ENCODE measurements around the gene PUDP.
"Not testable (repeated sequence)": the region's sequence is repeated elsewhere in the genome, so short reads cannot be mapped to it uniquely, and the experiment has no call there.

The PUDP gene

GRCh38 chrX:7019555-7019954, 128.4 kb downstream of the PUDP start:
- Histone ChIP-seq H3K27me3 (ENCODE audit: insufficient read depth, low read length) (no peaks in the 10 kb centered on the region), H3K27ac (ENCODE audit: low read length) (no peak overlapping the region), H3K4me1 (ENCODE audit: insufficient read depth, low read length) (no peaks in the 10 kb centered on the region), H3K9me3 (ENCODE audit: insufficient read depth, low read depth, low read length) (no peaks in the 10 kb centered on the region), H3K9ac (ENCODE audit: low read depth, low read length) (no peak overlapping the region), H3K4me3 (ENCODE audit: low read length) (no peak overlapping the region), H3K36me3 (ENCODE audit: insufficient read depth, low read depth, low read length) (no peaks in the 10 kb centered on the region)

GRCh38 chrX:7012262-7012834, 135.6 kb downstream of the PUDP start:
- not testable (repeated sequence) for H3K36me3 ChIP-seq (ENCODE audit: insufficient read depth, low read depth, low read length); H3K27me3 ChIP-seq (ENCODE audit: insufficient read depth, low read length); H3K9me3 ChIP-seq (ENCODE audit: insufficient read depth, low read depth, low read length); H3K4me3 ChIP-seq (ENCODE audit: low read length); H3K9ac ChIP-seq (ENCODE audit: low read depth, low read length); H3K4me1 ChIP-seq (ENCODE audit: insufficient read depth, low read length); H3K27ac ChIP-seq (ENCODE audit: low read length)

- not testable (repeated sequence) for H3K36me3 ChIP-seq (ENCODE audit: insufficient read depth, low read depth, low read length); H3K27me3 ChIP-seq (ENCODE audit: insufficient read depth, low read length); H3K4me3 ChIP-seq (ENCODE audit: low read length); H3K27ac ChIP-seq (ENCODE audit: low read length); H3K4me1 ChIP-seq (ENCODE audit: insufficient read depth, low read length); H3K9ac ChIP-seq (ENCODE audit: low read depth, low read length); H3K9me3 ChIP-seq (ENCODE audit: insufficient read depth, low read depth, low read length)
These were observed 137.1 kb downstream of the PUDP start for GRCh38 chrX:7010897-7011296.

- not testable (repeated sequence) for H3K27me3 ChIP-seq (ENCODE audit: insufficient read depth, low read length); H3K9me3 ChIP-seq (ENCODE audit: insufficient read depth, low read depth, low read length); H3K27ac ChIP-seq (ENCODE audit: low read length); H3K4me3 ChIP-seq (ENCODE audit: low read length); H3K4me1 ChIP-seq (ENCODE audit: insufficient read depth, low read length); H3K36me3 ChIP-seq (ENCODE audit: insufficient read depth, low read depth, low read length); H3K9ac ChIP-seq (ENCODE audit: low read depth, low read length)
These were observed 140.6 kb downstream of the PUDP start for GRCh38 chrX:7007328-7007727.
